SH-SY5Y (cell line): Measurements from ENCODE around the gene KCNH2.

Experiments
- GATA2 ChIP-seq: IDR thresholded peaks from 2 replicates; pipeline ENCODE4 v1.6.1; 2011; ENCODE audit warnings: mild to moderate bottlenecking, low read depth, low read length
- GATA3 ChIP-seq: IDR thresholded peaks from 2 replicates; pipeline ENCODE4 v1.6.1; 2011; ENCODE audit warnings: low read depth, mild to moderate bottlenecking, low read length, moderate library complexity

GRCh38 chr7:150966002-150966401, 12.1 kb downstream of the KCNH2 start:
- no peak for TF ChIP-seq GATA3
- no peak for TF ChIP-seq GATA2
